ENCODE measurements around the gene IDS. TPM values are rescaled to one million over a fixed set of nuclear protein-coding genes. Genes with fewer than 3 reads are reported as not detected.
"Not testable (repeated sequence)": the region's sequence is repeated elsewhere in the genome, so short reads cannot be mapped to it uniquely, and the experiment has no call there.

IDS gene
- total RNA-seq, 1 donor from 2014 or later, result 25.3 TPM

DNA sequence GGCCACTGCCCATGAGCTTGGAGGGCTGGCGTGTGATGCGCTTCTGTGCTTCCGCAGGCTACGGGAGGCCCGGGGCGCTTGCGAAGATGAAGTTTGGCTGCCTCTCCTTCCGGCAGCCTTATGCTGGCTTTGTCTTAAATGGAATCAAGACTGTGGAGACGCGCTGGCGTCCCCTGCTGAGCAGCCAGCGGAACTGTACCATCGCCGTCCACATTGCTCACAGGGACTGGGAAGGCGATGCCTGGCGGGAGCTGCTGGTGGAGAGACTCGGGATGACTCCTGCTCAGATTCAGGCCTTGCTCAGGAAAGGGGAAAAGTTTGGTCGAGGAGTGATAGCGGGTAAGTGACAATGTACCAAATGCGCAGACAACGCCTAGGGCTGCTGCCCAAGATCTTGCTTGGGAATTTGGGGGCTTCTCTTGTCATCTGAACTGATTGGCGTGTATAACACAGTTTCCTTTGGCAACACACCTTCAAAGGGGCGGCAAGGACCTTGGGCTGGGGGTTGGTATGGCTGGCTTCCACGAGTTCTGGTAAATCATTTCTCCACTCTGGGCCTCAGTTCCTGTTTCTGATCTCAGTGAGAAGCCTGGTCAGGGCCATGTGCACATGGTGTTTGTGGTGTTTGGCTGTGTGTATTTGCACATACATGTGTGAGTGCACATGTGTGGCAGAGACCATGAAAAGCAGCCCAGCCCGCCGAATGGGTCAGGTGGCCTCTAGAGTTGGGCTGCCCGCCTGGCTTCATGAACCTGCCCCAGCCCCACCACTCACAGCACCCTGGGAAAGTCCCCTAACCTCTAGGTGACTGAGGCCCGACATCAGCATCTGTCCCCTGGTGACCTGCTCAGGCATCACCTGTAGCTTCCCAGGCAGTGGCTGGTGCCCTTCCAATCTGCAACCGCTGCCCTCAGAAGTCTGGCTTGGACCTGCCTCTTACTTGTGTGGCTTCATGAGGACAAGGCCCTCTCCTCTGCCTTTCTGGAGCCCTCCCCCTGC lies 40.7 kb upstream of the IDS start:
- H3K36me3 Mint-ChIP-seq (ENCODE audit: low read depth); H3K4me1 Mint-ChIP-seq; H3K4me3 Mint-ChIP-seq; H3K27ac Mint-ChIP-seq (ENCODE audit: unreplicated experiment); H3K9me3 Mint-ChIP-seq; H3K27me3 Mint-ChIP-seq (ENCODE audit: low read depth): not testable (repeated sequence)
- peak; percentile 16 for DNase-seq (ENCODE audit: low read depth, low spot score)
- TF ChIP-seq CTCF (conservative IDR thresholded peaks at IDR 0.05), result peak; percentile 23

GRCh38 chrX:149541521-149542047 lies 36.5 kb upstream of the IDS start:
- Mint-ChIP-seq H3K27ac (ENCODE audit: unreplicated experiment) (peak overlapping the region; percentile 75), H3K27me3 (ENCODE audit: low read depth) (no peaks in the 10 kb centered on the region), H3K4me3 (peak overlapping the region; percentile 97), H3K36me3 (ENCODE audit: low read depth) (no peaks in the 10 kb centered on the region), H3K9me3 (no peaks in the 10 kb centered on the region), H3K4me1 (peaks cover 7% of the 10 kb centered on the region)
- no peak for DNase-seq (ENCODE audit: low read depth, low spot score)
- no peak for TF ChIP-seq CTCF (conservative IDR thresholded peaks at IDR 0.05)

DNA sequence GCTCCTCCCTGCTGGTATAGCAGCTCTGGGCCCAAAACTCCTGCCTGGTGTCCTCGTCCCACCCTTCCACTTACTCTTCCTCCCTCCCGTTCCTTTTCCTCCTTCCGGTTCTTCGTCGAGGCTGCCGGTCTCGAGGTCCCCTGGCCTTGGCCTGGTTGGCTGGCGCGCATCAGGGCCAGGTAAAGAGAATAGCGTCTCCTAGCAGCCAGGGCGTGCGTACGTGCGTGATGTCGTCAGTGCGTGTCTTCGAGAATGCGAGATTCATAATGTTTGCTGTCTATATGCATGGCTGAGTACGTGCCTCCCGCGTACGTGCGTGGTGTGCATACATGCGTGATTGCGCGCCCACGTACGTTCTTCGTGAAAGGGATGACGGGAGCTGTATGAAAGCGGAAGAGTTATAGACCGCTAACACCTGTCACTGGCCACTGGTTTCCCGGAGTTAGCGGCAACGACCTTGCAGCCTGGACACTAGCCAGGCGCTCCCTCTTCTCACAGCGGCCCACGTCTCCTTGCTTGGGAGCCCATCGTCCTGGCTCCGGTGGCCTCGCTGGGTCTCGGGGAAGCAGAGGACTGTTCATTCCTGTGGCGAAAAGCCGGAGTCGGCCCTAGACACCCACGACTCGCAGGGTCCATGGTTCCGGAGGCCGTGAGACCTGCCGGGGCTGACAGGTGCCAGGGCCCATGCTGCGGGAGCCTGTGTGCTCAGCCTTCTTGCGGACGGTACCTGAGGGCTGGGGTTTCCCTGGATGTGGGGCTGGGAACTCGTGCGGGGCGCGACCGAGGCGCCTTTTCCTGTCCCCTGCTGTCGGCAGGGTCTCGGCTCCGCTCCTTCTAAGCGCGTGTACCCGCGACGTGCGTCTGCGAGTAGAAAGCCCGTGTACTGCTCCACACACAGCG lies 35.8 kb upstream of the IDS start, which contains the start of gene EOLA1:
EOLA1 (plus strand) TSS at position 392 of the 900 bp plus-strand sequence. CDS start 4,619 bp downstream, outside the sequence.
- no peak for TF ChIP-seq CTCF (conservative IDR thresholded peaks at IDR 0.05)
- Mint-ChIP-seq H3K9me3 (no peaks in the 10 kb centered on the region), H3K27ac (ENCODE audit: unreplicated experiment) (peak within 1 kb of the TSS; percentile 96), H3K36me3 (ENCODE audit: low read depth) (no peaks in the 10 kb centered on the region), H3K27me3 (ENCODE audit: low read depth) (no peaks in the 10 kb centered on the region), H3K4me3 (peak within 1 kb of the TSS; percentile 97), H3K4me1 (peaks cover 7% of the 10 kb centered on the region)
- peak; percentile 47 for DNase-seq (ENCODE audit: low read depth, low spot score)

- Mint-ChIP-seq H3K4me3 (peak overlapping the region; percentile 97), H3K27ac (ENCODE audit: unreplicated experiment) (peak overlapping the region; percentile 96), H3K4me1 (peaks cover 7% of the 10 kb centered on the region), H3K9me3 (no peaks in the 10 kb centered on the region), H3K36me3 (ENCODE audit: low read depth) (no peaks in the 10 kb centered on the region), H3K27me3 (ENCODE audit: low read depth) (no peaks in the 10 kb centered on the region)
- DNase-seq (ENCODE audit: low read depth, low spot score), result peak; percentile 74
- TF ChIP-seq CTCF (conservative IDR thresholded peaks at IDR 0.05), result no peak
Observed at GRCh38 chrX:149540131-149540620, 35.1 kb upstream of the IDS start.

All from neural crest cell (in vitro differentiated cells).